Superior temporal gyrus (tissue), 1 donor: ENCODE results near the gene ZNF33B.
"Not testable (repeated sequence)": the region's sequence is repeated elsewhere in the genome, so short reads cannot be mapped to it uniquely, and the experiment has no call there.

Experiments used
- DNase-seq: peaks from one replicate; pipeline ENCODE4 v3.0.0-alpha.2; 2016; ENCODE audit errors: extremely low spot score

The ZNF33B gene

GRCh38 chr10:42615419-42615818 is 23.0 kb downstream of the ZNF33B start:
- no peak for DNase-seq

- DNase-seq: no peak
Measured at GRCh38 chr10:42609872-42610271, 28.5 kb downstream of the ZNF33B start.

DNA sequence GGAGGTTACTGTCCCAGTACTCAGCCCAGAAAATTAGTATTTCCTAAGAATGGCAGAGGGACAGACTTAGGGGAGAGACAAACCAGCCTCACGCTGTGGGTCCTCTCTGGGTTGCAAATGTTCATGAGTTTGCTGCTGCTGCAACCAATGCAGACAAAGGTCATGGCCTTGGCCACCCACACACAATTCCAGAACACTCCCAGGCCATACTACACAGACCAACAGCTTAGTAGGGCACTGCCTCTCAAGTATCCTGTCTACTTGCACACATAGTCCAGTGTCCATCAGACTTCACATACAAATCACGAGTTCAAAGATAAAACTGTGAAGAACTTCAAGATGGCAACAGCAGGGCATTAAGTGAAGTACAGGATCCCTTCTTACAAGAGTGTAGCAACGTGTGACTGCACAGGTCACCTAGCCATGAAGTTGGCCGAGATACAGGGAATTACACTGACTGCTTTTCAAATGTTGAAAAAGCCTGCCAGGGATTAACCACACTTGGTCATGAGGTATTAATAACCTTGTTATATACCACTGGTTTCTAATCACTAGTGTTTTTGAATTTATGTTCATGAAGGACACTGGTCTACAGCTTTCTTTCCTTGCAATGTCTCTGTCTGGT is 40.0 kb downstream of the ZNF33B start:
- no peak for DNase-seq

DNA sequence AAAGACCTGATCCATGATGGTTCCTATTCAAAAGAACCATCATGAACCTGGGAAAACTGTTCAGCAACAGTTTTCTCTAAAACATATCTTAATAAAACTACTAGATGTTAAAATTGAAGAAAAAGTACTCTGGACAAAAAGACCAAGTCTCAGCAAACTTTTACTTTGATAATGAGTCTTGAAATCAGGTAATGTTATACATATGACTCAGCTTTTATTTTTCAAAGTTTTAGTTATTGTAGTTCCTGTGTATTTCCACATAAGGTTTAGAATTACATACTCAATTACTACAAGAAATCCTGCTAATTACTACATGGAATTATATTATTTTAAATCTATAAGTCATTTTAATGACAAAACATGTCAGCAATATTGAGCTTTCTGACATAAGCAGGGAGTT is 42.2 kb downstream of the ZNF33B start:
- DNase-seq: no peak

DNA sequence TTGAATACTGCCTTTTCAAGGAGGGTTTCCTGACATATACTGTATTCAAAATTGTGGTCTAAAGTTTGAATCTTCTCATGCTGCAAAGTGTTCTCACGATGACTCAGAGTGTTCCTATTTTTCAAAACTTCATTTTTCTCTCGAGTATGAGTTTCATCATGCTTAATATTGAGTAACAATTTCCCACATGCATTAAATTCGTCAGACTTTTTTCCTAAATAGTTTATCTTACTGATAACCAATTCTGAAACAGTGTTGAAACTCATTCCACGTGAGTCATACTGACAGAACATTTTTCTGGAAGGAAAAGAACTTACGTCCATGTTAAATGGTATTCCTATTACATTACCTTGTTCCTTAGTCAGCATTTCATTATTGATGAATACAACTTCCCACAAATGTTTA is 44.1 kb downstream of the ZNF33B start:
- no peak for DNase-seq

- DNase-seq: no peak
Measured at GRCh38 chr10:42593284-42593683, 45.1 kb downstream of the ZNF33B start.

DNA sequence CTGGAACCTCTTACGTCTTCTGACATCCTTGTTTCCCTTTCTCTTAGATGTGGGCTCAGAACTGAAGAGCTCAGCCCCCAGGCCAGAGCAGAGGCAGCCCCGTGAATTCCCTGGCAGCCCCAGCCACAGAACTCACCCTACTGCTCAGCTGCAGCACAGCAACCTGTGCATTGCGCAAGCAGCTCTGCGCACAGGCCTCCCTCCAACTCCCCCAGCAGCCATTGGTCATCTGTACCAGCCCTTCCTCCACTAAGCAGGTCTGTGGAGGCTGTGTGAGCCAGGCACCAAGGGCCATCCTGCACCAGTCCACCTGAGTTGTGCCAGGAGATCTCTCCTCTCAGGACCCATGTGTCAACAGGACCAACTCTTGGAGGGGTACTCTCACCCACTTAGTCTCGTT is 54.5 kb downstream of the ZNF33B start:
- DNase-seq: no peak

- DNase-seq: no peak
Measured at GRCh38 chr10:42578019-42578418, 60.4 kb downstream of the ZNF33B start.

GRCh38 chr10:42576338-42576737 is 62.0 kb downstream of the ZNF33B start:
- DNase-seq: no peak

DNA sequence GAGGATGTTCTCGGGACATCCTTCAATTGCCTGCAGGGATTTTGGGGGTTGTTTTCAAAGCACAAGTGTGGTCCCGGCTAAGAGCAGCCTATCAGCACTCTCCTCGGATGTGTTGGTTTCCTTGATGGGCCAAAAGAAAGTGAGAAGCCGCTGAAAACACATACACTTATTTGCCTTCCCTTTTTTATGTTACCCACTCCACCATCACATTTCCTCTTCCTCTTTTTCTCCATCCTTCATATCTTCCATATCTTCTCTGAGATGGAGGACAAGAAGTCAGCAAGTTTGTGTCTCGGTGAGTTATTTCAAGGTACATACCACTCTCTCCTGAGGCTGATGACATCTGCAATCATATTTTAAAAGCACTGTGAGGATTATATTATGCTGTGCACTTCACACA is 64.0 kb downstream of the ZNF33B start:
- no peak for DNase-seq

- DNase-seq: no peak
Measured at GRCh38 chr10:42556931-42557330, 81.4 kb downstream of the ZNF33B start.

DNA sequence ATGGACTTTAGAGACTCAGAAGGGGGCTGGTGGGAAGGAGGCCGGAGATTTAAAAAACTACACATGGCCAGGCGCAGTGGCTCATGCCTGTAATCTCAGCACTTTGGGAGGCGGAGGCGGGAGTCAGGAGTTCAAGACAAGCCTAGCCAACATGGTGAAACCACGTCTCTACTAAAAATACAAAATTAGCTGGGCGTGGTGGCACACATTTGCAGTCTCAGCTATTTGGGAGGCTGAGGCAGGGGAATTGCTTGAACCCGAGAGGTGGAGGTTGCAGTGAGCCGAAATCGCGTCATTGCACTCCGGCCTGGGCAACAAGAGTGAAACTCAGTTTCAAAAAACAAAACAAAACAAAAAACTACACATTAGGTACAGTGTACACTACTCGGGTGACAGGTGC is 84.8 kb downstream of the ZNF33B start:
- DNase-seq: not testable (repeated sequence)

GRCh38 chr10:42553064-42553407 is 85.3 kb downstream of the ZNF33B start:
- DNase-seq: no peak

DNA sequence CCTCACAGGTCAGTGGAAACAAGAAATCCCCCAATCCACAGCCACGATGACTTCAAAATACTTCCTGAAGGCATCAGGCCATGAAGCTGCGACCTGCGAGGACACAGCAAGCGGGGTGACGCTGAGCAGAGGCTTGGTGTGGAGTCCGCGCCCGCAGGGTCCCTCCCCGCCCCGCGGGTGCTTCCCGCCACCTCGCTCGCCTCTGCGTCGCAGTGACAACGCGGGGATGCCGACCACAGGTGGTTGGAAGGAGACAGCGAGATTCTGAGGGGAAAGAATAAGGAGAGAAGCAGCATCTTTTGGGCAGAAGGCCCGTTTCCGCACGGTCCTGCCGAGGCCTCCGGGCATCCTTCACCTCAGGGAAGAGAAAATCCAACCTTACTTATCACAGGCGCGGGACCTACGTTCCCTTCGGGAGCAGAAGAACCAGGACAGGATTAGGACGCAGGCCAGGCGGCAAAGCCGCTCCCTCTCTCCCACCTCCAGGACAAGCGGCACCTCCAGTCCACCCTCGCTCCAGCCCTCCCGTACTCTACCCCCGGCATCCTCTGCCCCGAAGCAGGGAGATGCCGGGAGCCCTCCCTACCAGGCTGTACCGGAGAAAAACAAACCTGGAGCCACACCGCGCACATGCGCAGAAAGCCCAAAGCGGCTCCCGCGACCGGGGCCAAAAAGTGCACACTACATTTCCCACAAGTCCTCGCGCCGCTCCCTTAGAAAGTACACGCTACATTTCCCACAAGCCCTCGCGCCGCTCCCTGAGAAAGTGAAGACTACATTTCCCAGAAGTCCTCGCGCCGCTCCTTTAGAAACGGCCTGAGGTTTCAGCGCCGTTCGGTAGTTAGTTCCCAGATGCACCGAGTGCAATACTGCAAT is 85.9 kb downstream of the ZNF33B start:
- DNase-seq: peak; percentile 100

GRCh38 chr10:42551582-42552187 is 86.7 kb downstream of the ZNF33B start:
- DNase-seq: no peak

DNA sequence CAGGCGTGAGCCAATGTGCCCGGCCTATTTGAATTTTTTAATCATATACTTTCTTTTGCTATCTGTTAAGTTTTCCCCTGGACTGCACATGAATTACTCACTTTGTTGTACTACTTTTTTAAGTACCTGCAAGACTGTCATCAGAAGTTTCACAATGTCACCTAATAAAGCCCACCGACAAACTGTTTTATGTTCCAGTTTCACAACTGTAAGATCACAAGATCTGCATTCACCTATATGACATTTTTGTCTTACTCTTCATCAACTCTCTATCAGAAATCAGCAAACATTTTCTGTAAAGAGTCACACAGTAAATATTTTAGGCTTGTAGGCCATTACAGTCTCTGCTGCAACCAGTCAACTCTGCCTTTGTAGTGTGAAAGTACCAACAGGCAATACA is 88.5 kb downstream of the ZNF33B start:
- no peak for DNase-seq

DNA sequence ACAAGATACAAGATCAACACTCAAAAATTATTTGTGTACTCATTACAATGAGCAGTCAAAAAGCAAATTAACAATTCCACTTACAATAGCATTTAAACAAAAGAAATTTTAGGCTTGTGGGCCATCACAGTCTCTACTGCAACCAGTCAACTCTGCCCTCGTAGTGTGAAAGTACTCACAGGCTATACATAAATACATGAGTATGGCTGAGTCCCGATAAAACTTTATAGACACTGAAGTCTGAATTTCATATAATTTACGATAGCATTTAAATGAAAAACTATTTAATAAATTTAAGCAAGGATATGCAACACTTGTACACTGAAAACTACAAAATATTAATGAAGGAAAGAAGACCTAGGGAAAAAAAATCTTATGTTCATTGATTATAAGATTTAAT is 90.1 kb downstream of the ZNF33B start:
- DNase-seq: no peak

GRCh38 chr10:42544945-42545344 is 93.4 kb downstream of the ZNF33B start:
- DNase-seq: no peak

- peak; percentile 59 for DNase-seq
Measured at GRCh38 chr10:42543840-42544372, 94.5 kb downstream of the ZNF33B start.
